HG02884 (cell line): ENCODE results near the gene NKD1.

Experiments
- ATAC-seq: cut with Tn5 transposase; IDR thresholded peaks from one replicate; pipeline ENCODE4 v1.9.1; 2021; ENCODE audit warnings: mild to moderate bottlenecking, moderate library complexity; ENCODE audit not compliant: unreplicated experiment

The NKD1 gene

GRCh38 chr16:50622643-50623369 is 74.6 kb downstream of the NKD1 start:
- ATAC-seq = no peak

- no peak for ATAC-seq
Observed at GRCh38 chr16:50624449-50624970, 76.3 kb downstream of the NKD1 start.

- ATAC-seq = no peak
Observed at GRCh38 chr16:50625374-50625773, 77.2 kb downstream of the NKD1 start.

- no peak for ATAC-seq
Observed at GRCh38 chr16:50626868-50627267, 78.7 kb downstream of the NKD1 start.

GRCh38 chr16:50627419-50627818 is 79.2 kb downstream of the NKD1 start:
- no peak for ATAC-seq

GRCh38 chr16:50628156-50628802 is 80.1 kb downstream of the NKD1 start:
- ATAC-seq = no peak

- ATAC-seq = no peak
Observed at GRCh38 chr16:50629334-50629733, 81.1 kb downstream of the NKD1 start.

- ATAC-seq = no peak
Observed at GRCh38 chr16:50630394-50631020, 82.3 kb downstream of the NKD1 start.

GRCh38 chr16:50631249-50631984 is 83.2 kb downstream of the NKD1 start:
- no peak for ATAC-seq

GRCh38 chr16:50631985-50632576 is 83.9 kb downstream of the NKD1 start:
- no peak for ATAC-seq

- no peak for ATAC-seq
Observed at GRCh38 chr16:50632927-50633800, 85.0 kb downstream of the NKD1 start.

GRCh38 chr16:50634090-50634489 is 85.9 kb downstream of the NKD1 start:
- ATAC-seq = no peak

- ATAC-seq = no peak
Observed at GRCh38 chr16:50634947-50635346, 86.8 kb downstream of the NKD1 start.

GRCh38 chr16:50635505-50636392 is 87.6 kb downstream of the NKD1 start:
- no peak for ATAC-seq

- no peak for ATAC-seq
Observed at GRCh38 chr16:50636753-50637374, 88.7 kb downstream of the NKD1 start.

- ATAC-seq = no peak
Observed at GRCh38 chr16:50637716-50638602, 89.8 kb downstream of the NKD1 start.
